ENCODE measurements around the gene PAPOLA. TPM values are rescaled to one million over a fixed set of nuclear protein-coding genes. Genes with fewer than 3 reads are reported as not detected.

PAPOLA gene
- total RNA-seq, 4 donors from 2014 or later: 76.6 to 250 (median 110) TPM

GRCh38 chr14:96525452-96525851 is 23.3 kb downstream of the PAPOLA start:
- no peaks in the 10 kb centered on the region for H3K9me3 ChIP-seq
- TF ChIP-seq POLR2A (IDR thresholded peaks at IDR 0.05) (no peak), POLR2AphosphoS5 (IDR thresholded peaks at IDR 0.05) (no peak), EP300 (IDR thresholded peaks at IDR 0.05) (no peak), CTCF (IDR thresholded peaks at IDR 0.05) (no peak)
- H3K4me3 ChIP-seq: no peak overlapping the region
- 95% methylated on average over 5 of the region's 5 CpGs for WGBS
- H3K27me3 ChIP-seq: no peaks in the 10 kb centered on the region
- H3K27ac ChIP-seq: no peak overlapping the region
- DNase-seq (ENCODE audit: low spot score in 2 of 2): no peak
- H3K36me3 ChIP-seq: peaks cover 63% of the 10 kb centered on the region
- H3K4me1 ChIP-seq: no peaks in the 10 kb centered on the region

GRCh38 chr14:96532632-96533031 is 30.4 kb downstream of the PAPOLA start:
- H3K4me1 ChIP-seq: no peaks in the 10 kb centered on the region
- H3K27ac ChIP-seq: no peak overlapping the region
- peaks cover 62% of the 10 kb centered on the region for H3K36me3 ChIP-seq
- no peak for DNase-seq (ENCODE audit: low spot score in 2 of 2)
- H3K27me3 ChIP-seq: no peaks in the 10 kb centered on the region
- TF ChIP-seq POLR2A (IDR thresholded peaks at IDR 0.05): no peak
- TF ChIP-seq POLR2AphosphoS5 (IDR thresholded peaks at IDR 0.05): no peak
- TF ChIP-seq EP300 (IDR thresholded peaks at IDR 0.05): no peak
- no peak for TF ChIP-seq CTCF (IDR thresholded peaks at IDR 0.05)
- no peak overlapping the region for H3K4me3 ChIP-seq
- H3K9me3 ChIP-seq: no peaks in the 10 kb centered on the region

GRCh38 chr14:96536807-96537206 is 34.6 kb downstream of the PAPOLA start:
- 97% methylated on average over 1 of the region's 1 CpG for WGBS
- no peak for DNase-seq (ENCODE audit: low spot score in 2 of 2)
- H3K27me3 ChIP-seq: no peaks in the 10 kb centered on the region
- TF ChIP-seq POLR2A (IDR thresholded peaks at IDR 0.05): no peak
- no peak for TF ChIP-seq POLR2AphosphoS5 (IDR thresholded peaks at IDR 0.05)
- no peak for TF ChIP-seq EP300 (IDR thresholded peaks at IDR 0.05)
- TF ChIP-seq CTCF (IDR thresholded peaks at IDR 0.05): no peak
- peaks cover 42% of the 10 kb centered on the region for H3K36me3 ChIP-seq
- H3K27ac ChIP-seq: no peak overlapping the region
- no peaks in the 10 kb centered on the region for H3K9me3 ChIP-seq
- H3K4me3 ChIP-seq: no peak overlapping the region
- H3K4me1 ChIP-seq: no peaks in the 10 kb centered on the region

- Histone ChIP-seq H3K4me1 (no peaks in the 10 kb centered on the region), H3K27ac (no peak overlapping the region), H3K27me3 (no peaks in the 10 kb centered on the region), H3K4me3 (no peak overlapping the region), H3K9me3 (no peaks in the 10 kb centered on the region), H3K36me3 (peaks cover 38% of the 10 kb centered on the region)
- 85% methylated on average over 3 of the region's 3 CpGs for WGBS
- DNase-seq (ENCODE audit: low spot score in 2 of 2): no peak
- TF ChIP-seq POLR2AphosphoS5 (IDR thresholded peaks at IDR 0.05) (no peak), EP300 (IDR thresholded peaks at IDR 0.05) (no peak), POLR2A (IDR thresholded peaks at IDR 0.05) (no peak), CTCF (IDR thresholded peaks at IDR 0.05) (no peak)
Measured at GRCh38 chr14:96538097-96538989, 36.2 kb downstream of the PAPOLA start.

- Histone ChIP-seq H3K27ac (no peak overlapping the region), H3K4me3 (no peak overlapping the region), H3K4me1 (no peaks in the 10 kb centered on the region), H3K27me3 (no peaks in the 10 kb centered on the region), H3K9me3 (no peaks in the 10 kb centered on the region), H3K36me3 (peaks cover 37% of the 10 kb centered on the region)
- WGBS: 94% methylated on average over 1 of the region's 1 CpG
- DNase-seq (ENCODE audit: low spot score in 2 of 2): no peak
- TF ChIP-seq POLR2AphosphoS5 (IDR thresholded peaks at IDR 0.05) (no peak), POLR2A (IDR thresholded peaks at IDR 0.05) (no peak), EP300 (IDR thresholded peaks at IDR 0.05) (no peak), CTCF (IDR thresholded peaks at IDR 0.05) (no peak)
Measured at GRCh38 chr14:96538990-96539317, 36.8 kb downstream of the PAPOLA start.

Data from suprapubic skin (tissue), 4 donors.